HG02973 (cell line): ENCODE results near the gene HSCB.
"Not testable (repeated sequence)": the region's sequence is repeated elsewhere in the genome, so short reads cannot be mapped to it uniquely, and the experiment has no call there.

Source experiments
- ATAC-seq: cut with Tn5 transposase; IDR thresholded peaks from one replicate; pipeline ENCODE4 v1.9.1; 2021; ENCODE audit warnings: moderate library complexity; ENCODE audit not compliant: unreplicated experiment

The HSCB gene

GRCh38 chr22:28741785-28742561 lies at the start of gene HSCB, which contains the start of gene CHEK2:
HSCB (plus strand) TSS chr22:28742039; CDS start chr22:28742096, 57 bp downstream.
CHEK2 (minus strand) TSS chr22:28741820; CDS start chr22:28734721, 7,099 bp downstream.
- peak; percentile 89 for ATAC-seq

GRCh38 chr22:28693041-28693760 lies 48.6 kb upstream of the HSCB start:
- ATAC-seq = not testable (repeated sequence)

- no peak for ATAC-seq
Measured at GRCh38 chr22:28702891-28703290, 38.9 kb upstream of the HSCB start.

GRCh38 chr22:28703436-28703835 lies 38.4 kb upstream of the HSCB start:
- no peak for ATAC-seq

- ATAC-seq = no peak
Measured at GRCh38 chr22:28706845-28707244, 35.0 kb upstream of the HSCB start.

GRCh38 chr22:28710107-28710506 lies 31.7 kb upstream of the HSCB start:
- ATAC-seq = no peak

- ATAC-seq = no peak
Measured at GRCh38 chr22:28710576-28711191, 31.2 kb upstream of the HSCB start.

- no peak for ATAC-seq
Measured at GRCh38 chr22:28711341-28711740, 30.5 kb upstream of the HSCB start.

GRCh38 chr22:28711820-28712777 lies 29.7 kb upstream of the HSCB start:
- ATAC-seq = no peak

- ATAC-seq = no peak
Measured at GRCh38 chr22:28714043-28714628, 27.7 kb upstream of the HSCB start.

GRCh38 chr22:28715611-28716010 lies 26.2 kb upstream of the HSCB start:
- no peak for ATAC-seq

GRCh38 chr22:28716686-28717085 lies 25.2 kb upstream of the HSCB start:
- no peak for ATAC-seq

- no peak for ATAC-seq
Measured at GRCh38 chr22:28718044-28718443, 23.8 kb upstream of the HSCB start.

GRCh38 chr22:28728002-28728401 lies 13.8 kb upstream of the HSCB start:
- ATAC-seq = no peak

- no peak for ATAC-seq
Measured at GRCh38 chr22:28728621-28729313, 13.1 kb upstream of the HSCB start.

GRCh38 chr22:28730179-28730578 lies 11.7 kb upstream of the HSCB start:
- no peak for ATAC-seq

GRCh38 chr22:28734393-28734792 lies 7.4 kb upstream of the HSCB start:
- ATAC-seq = no peak

GRCh38 chr22:28736301-28737155 lies 5.3 kb upstream of the HSCB start:
- no peak for ATAC-seq

- no peak for ATAC-seq
Measured at GRCh38 chr22:28737701-28738100, 4.1 kb upstream of the HSCB start.
